ENCODE measurements around the gene KRT84. TPM values are rescaled to one million over a fixed set of nuclear protein-coding genes. Genes with fewer than 3 reads are reported as not detected.

KRT84 gene
- total and polyA plus RNA-seq, 10 of the 15 experiments (the other 5 are each of a cell fraction or from before 2014, with no cell fraction given), result not detected

DNA sequence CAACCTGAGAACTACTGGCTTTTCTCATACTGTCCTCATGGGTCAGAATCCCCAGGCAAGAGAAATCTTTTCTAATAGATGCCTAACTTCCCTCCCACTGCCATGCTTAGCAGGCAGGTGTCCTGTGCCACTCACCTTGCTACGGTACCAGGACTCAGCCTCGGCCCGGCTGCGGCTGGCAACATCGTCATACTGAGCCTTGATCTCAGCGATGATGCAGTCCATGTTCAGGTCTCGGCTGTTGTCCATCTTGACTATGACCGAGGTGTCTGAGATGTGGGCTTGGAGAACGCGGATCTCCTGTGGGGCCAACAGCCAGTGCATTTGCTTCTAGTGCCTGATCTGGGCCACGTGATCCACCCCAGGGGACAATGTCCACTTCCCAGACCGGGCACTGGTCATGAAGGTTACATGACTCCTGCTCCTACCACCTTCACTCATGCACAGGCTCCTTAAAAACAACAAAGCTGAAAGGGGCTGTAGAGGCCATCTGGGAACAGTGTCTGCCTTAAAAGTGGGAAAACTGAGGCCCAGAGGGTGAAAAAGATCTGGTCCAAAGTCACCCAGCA lies 22.3 kb downstream of the KRT84 start:
- H3K9ac ChIP-seq (ENCODE audit: control insufficient read depth, insufficient read depth, low read length), result no peak overlapping the region
- no peak for TF ChIP-seq ESRRA (IDR thresholded peaks at IDR 0.05; ENCODE audit: low read length)
- no peak for TF ChIP-seq IKZF2 (IDR thresholded peaks at IDR 0.05)
- no peak for TF ChIP-seq PML (IDR thresholded peaks at IDR 0.05; ENCODE audit: low read length)
- no peak for TF ChIP-seq NR2C1 (IDR thresholded peaks at IDR 0.05)
- no peak for TF ChIP-seq NFXL1 (IDR thresholded peaks at IDR 0.05; ENCODE audit: borderline replicate concordance)
- no peak for TF ChIP-seq TCF3 (IDR thresholded peaks at IDR 0.05; ENCODE audit: borderline replicate concordance, insufficient read depth, low read depth, low read length)
- TF ChIP-seq ZSCAN29 (IDR thresholded peaks at IDR 0.05), result no peak
- TF ChIP-seq, protein P1, sequence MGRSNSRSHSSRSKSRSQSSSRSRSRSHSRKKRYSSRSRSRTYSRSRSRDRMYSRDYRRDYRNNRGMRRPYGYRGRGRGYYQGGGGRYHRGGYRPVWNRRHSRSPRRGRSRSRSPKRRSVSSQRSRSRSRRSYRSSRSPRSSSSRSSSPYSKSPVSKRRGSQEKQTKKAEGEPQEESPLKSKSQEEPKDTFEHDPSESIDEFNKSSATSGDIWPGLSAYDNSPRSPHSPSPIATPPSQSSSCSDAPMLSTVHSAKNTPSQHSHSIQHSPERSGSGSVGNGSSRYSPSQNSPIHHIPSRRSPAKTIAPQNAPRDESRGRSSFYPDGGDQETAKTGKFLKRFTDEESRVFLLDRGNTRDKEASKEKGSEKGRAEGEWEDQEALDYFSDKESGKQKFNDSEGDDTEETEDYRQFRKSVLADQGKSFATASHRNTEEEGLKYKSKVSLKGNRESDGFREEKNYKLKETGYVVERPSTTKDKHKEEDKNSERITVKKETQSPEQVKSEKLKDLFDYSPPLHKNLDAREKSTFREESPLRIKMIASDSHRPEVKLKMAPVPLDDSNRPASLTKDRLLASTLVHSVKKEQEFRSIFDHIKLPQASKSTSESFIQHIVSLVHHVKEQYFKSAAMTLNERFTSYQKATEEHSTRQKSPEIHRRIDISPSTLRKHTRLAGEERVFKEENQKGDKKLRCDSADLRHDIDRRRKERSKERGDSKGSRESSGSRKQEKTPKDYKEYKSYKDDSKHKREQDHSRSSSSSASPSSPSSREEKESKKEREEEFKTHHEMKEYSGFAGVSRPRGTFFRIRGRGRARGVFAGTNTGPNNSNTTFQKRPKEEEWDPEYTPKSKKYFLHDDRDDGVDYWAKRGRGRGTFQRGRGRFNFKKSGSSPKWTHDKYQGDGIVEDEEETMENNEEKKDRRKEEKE (IDR thresholded peaks at IDR 0.05), result no peak
- ATAC-seq (no peak), FAIRE-seq (no peak), DNase-seq (ENCODE audit: low read depth, low spot score) (no peak)
- H3K36me3 ChIP-seq (ENCODE audit: control insufficient read depth in 2 of 2, insufficient read depth in 2 of 2, low read length in 1 of 2), result no peaks in the 10 kb centered on the region
- no peaks in the 10 kb centered on the region; the same call in 1 of the 2 replicates for H4K20me1 ChIP-seq (ENCODE audit: control insufficient read depth, insufficient read depth)
- intact Hi-C loops (cut with micrococcal nuclease; ENCODE audit: unreplicated experiment), result no loop called here
- no peak overlapping the region for H3K4me2 ChIP-seq (ENCODE audit: control insufficient read depth, insufficient read depth)
- RAD21 ChIA-PET (ENCODE audit: unreplicated experiment), result no interaction called here
- H3K27me3 ChIP-seq (replicated peaks in 1 of 2; ENCODE audit: control insufficient read depth in 2 of 2, insufficient read depth in 2 of 2, low read length in 1 of 2), result no peaks in the 10 kb centered on the region; a peak in 1 of 4 replicates
- SMC1A ChIA-PET (ENCODE audit: uncharacterized antibody, unreplicated experiment), result no interaction called here
- H3K9me3 ChIP-seq (replicated peaks; ENCODE audit: control insufficient read depth, insufficient read depth, low read length), result no peaks in the 10 kb centered on the region
- CTCF ChIA-PET, result interaction anchor here (0.5 kb wide), 1 partner anchor 1437 kb away, joined by 3 read pairs; no protein-coding TSS in a partner anchor
- H3K4me1 ChIP-seq (ENCODE audit: control insufficient read depth, insufficient read depth, low read length), result peaks cover 10% of the 10 kb centered on the region
- POLR2A ChIA-PET, result no interaction called here
- BruUV-seq (replicated peaks), result no TSS peak
- in situ Hi-C loops (cut with MboI), result no loop called here
- no peak overlapping the region for H2AFZ ChIP-seq (ENCODE audit: control insufficient read depth, low read depth, low read length)
- no peak overlapping the region for H3K4me3 ChIP-seq
- H3K27ac ChIP-seq (ENCODE audit: control insufficient read depth, insufficient read depth), result no peak overlapping the region
- no peaks in the 10 kb centered on the region for H3K79me2 ChIP-seq (ENCODE audit: control insufficient read depth, insufficient read depth, low read length)
- WGBS (ENCODE audit: insufficient coverage, insufficient replicate concordance, low lambda C conversion rate, missing lambda C conversion rate), result 50% methylated on average over 12 of the region's 12 CpGs

All from GM12878 (cell line).